ENCODE results near the gene TDRD7.

- TF ChIP-seq POLR2A (IDR thresholded peaks at IDR 0.05; ENCODE audit: low read depth, low read length) (no peak), POLR2AphosphoS5 (IDR thresholded peaks at IDR 0.05; ENCODE audit: low read depth, low read length) (no peak), TAF1 (IDR thresholded peaks at IDR 0.05; ENCODE audit: borderline replicate concordance, low read depth, low read length) (no peak)
Measured at GRCh38 chr9:97484134-97484533, 72.2 kb downstream of the TDRD7 start.
